C4-2B (cell line): ENCODE data around the gene CTDSPL.

Source experiments
- ZFX ChIP-seq: fragments of 450-650 bp; IDR thresholded peaks from 2 replicates; pipeline ENCODE4 v1.6.1; 2017
- TF ChIP-seq, protein P1 (sequence below): fragments of 450-650 bp; conservative IDR thresholded peaks from 2 replicates; pipeline ENCODE4 v1.5.1; 2017; ENCODE audit warnings: mild to moderate bottlenecking

DNA sequence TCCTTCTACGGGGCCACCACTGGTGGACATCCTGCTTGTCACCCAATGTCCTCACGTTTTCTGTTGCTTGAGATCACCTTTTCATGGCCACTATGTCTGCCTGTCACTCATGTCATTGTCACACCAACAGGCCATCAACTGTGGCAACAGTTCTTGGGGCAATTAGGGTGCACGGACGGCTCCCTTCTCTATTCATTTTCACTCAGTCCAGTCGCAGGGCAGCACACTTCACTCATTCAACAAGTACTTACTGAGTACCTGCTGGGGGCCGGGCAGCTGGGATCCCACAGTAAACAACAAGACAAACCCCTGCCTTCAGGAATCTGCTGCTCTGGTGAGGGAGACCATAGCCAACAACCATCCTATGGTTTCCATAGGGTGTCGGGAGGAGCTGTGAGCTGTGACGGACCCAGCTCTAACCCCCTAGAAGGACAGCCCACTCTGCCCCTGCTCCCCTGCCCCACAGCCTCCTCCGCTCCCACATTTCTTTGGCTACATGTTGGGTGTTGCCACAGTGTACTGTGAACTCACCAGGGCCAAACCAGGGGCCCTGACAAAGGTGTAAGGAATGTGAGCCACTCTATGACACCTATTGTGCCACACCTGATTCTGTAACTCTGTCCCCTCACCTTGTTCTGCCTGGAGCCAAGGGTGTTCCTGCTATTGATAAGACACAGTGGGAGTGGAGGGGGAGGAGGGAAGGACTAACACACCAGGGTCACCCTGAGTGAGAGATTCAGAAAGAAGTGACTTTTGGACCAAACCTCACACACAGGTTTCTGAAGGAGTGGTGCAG, 130.8 kb downstream of the CTDSPL start:
- TF ChIP-seq, protein P1, sequence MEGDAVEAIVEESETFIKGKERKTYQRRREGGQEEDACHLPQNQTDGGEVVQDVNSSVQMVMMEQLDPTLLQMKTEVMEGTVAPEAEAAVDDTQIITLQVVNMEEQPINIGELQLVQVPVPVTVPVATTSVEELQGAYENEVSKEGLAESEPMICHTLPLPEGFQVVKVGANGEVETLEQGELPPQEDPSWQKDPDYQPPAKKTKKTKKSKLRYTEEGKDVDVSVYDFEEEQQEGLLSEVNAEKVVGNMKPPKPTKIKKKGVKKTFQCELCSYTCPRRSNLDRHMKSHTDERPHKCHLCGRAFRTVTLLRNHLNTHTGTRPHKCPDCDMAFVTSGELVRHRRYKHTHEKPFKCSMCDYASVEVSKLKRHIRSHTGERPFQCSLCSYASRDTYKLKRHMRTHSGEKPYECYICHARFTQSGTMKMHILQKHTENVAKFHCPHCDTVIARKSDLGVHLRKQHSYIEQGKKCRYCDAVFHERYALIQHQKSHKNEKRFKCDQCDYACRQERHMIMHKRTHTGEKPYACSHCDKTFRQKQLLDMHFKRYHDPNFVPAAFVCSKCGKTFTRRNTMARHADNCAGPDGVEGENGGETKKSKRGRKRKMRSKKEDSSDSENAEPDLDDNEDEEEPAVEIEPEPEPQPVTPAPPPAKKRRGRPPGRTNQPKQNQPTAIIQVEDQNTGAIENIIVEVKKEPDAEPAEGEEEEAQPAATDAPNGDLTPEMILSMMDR = no peak
- no peak for TF ChIP-seq ZFX
